Muscle layer of colon (tissue), 2 donors: ENCODE measurements around the gene ADH1C.
"Not testable (repeated sequence)": the region's sequence is repeated elsewhere in the genome, so short reads cannot be mapped to it uniquely, and the experiment has no call there.

ENCODE experiments used
- H3K27ac ChIP-seq: one replicate; pipeline ENCODE4 v1.7.0; 2013; ENCODE audit warnings: low read depth, mild to moderate bottlenecking, low read length, moderate library complexity
- H3K27me3 ChIP-seq, 2 donors: one replicate each; pipeline ENCODE4 v1.7.0; 2013; ENCODE audit warnings: low read length in 2 of 2, mild to moderate bottlenecking in 2 of 2; ENCODE audit not compliant: insufficient read depth in 2 of 2, control insufficient read depth in 1 of 2
- H3K36me3 ChIP-seq: one replicate; pipeline ENCODE4 v1.7.0; 2013; ENCODE audit warnings: mild to moderate bottlenecking, low read length; ENCODE audit not compliant: insufficient read depth
- H3K4me1 ChIP-seq: one replicate; pipeline ENCODE4 v1.7.0; 2013; ENCODE audit warnings: mild to moderate bottlenecking, low read length; ENCODE audit not compliant: insufficient read depth
- H3K4me3 ChIP-seq, 2 donors: one replicate each; pipeline ENCODE4 v1.7.0; 2013; ENCODE audit warnings: low read length in 2 of 2, low read depth in 1 of 2, mild to moderate bottlenecking in 1 of 2, moderate library complexity in 1 of 2
- H3K9ac ChIP-seq: one replicate; pipeline ENCODE4 v1.7.0; 2013; ENCODE audit warnings: low read length
- H3K9me3 ChIP-seq: one replicate; pipeline ENCODE4 v1.7.0; 2013; ENCODE audit warnings: mild to moderate bottlenecking, low read length
- donor health status: abdominal sarcoma.
- donor health status: Adenocarcinoma of cecum.

ADH1C gene

DNA sequence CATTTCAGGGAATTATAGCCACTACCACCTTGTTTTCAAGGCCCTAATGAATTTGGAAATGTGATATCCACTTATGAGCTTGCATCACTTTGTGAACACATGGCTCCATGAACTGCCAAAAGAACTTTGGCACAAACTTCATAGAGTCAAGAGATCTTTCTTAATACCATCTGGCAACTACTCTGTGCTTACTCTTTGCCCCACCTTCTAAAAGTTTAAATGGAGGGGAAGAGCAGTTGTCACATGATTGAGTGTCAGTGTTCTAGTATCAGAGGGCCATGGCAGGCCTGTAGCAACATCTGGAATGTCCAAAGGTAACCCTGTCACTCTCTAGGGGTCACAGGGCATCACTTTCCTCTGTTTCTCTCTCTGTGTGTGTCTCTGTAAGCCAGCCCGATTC lies 28.8 kb downstream of the ADH1C start:
- peak overlapping the region; percentile 63 for H3K27ac ChIP-seq
- H3K4me3 ChIP-seq = peak overlapping the region in 1 of 2 donors; percentile 2
- H3K9ac ChIP-seq = no peak overlapping the region
- H3K9me3 ChIP-seq = no peaks in the 10 kb centered on the region
- H3K27me3 ChIP-seq = no peaks in the 10 kb centered on the region
- H3K36me3 ChIP-seq = no peaks in the 10 kb centered on the region
- H3K4me1 ChIP-seq = peaks cover 32% of the 10 kb centered on the region

DNA sequence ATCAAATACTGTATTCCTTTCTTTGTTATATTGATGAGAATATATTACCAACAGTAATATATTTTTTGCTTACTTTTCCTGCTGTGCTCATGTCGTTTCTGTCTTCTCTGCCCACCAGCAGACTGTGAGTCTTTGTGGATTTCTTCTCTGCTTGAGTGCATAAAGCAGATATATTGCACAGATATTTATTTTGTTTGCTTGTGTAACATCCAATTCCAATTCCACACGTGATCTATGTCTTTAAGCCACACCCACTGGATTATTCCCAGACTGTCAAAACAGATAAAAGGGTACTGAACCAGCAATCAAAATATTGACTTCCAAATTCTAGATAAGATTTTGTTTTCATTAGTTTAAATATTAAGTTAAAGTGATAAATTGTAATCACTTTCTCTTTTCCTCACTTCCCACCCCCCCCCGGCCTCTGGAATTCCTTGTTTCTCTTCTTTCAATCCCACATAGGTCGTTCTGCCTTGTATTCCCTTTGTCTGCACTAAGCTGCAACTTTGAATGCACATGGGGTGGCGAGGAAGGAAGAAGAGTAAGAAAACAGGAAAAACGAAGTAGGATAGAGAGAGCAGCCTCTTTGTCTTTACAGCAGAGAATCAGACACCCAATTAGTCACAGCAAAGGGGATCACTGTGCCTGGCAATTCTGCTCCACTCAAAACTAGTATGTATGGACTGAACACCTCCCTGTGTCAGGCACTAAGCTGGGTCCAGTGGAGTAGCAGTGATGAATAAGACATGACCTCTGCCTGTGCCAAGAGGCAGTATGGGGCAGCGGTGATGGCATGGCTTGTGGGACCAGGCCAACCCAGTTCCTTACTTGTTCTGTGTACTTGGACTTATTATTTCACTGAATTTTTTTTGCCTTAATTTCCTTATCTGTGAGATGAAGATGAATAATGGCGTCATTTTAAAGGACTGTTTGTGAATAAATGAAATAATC lies 31.0 kb downstream of the ADH1C start, which contains the start of gene ADH1B:
Gene ADH1B (minus strand): TSS at position 161 of the 951 bp plus-strand sequence. CDS start 70 bp downstream, at position 91.
- Histone ChIP-seq H3K36me3 (peaks cover 5% of the 10 kb centered on the region), H3K4me3 (peak within 1 kb of the TSS in 1 of 2 donors; percentile 18), H3K4me1 (peaks cover 32% of the 10 kb centered on the region), H3K27ac (no peak within 1 kb of the TSS), H3K9ac (no peak within 1 kb of the TSS), H3K27me3 (no peaks in the 10 kb centered on the region), H3K9me3 (no peaks in the 10 kb centered on the region)

DNA sequence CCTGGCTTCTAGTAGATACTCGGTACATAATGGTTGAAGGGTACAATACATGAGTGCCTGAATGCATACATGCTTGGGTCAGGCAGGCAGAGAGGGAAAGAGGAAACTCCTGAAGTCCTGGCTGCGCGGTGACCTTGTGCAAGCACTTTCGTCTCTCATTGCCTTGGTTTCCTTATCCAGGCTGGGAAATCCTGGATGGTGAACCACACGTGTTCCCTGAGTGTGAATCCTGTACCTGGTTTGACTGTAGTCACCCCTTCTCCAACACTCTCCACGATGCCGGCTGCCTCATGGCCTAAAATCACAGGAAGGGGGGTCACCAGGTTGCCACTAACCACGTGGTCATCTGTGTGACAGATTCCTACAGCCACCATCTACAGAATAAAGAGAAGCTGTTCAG lies 34.7 kb downstream of the ADH1C start:
- not testable (repeated sequence) for H3K27ac ChIP-seq, H3K27me3 ChIP-seq, H3K9ac ChIP-seq, H3K9me3 ChIP-seq, H3K4me1 ChIP-seq, H3K36me3 ChIP-seq
- peak overlapping the region in 1 of 2 donors; percentile 47 for H3K4me3 ChIP-seq

DNA sequence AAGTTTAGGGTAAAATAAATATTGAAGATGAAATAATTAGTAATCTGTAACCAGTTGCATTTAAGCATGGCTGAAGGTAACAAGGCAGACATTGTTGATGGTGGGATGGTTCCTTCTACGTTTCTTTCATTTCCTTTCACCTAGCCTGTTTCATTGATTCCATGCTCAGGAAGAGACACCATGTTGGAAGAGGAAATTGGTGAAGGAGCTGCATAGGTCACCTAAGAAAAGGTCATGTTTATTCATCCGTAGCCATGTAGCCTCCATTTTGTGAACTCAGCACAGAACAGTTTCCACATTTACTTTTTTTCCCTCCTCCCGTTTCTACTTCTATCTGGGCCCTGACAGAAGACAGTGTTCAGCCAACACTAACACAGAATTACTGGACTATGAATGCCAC lies 35.2 kb downstream of the ADH1C start:
- H3K9ac ChIP-seq = no peak overlapping the region
- no peaks in the 10 kb centered on the region for H3K27me3 ChIP-seq
- H3K9me3 ChIP-seq = no peaks in the 10 kb centered on the region
- peak overlapping the region in 1 of 2 donors; percentile 47 for H3K4me3 ChIP-seq
- peaks cover 5% of the 10 kb centered on the region for H3K36me3 ChIP-seq
- H3K27ac ChIP-seq = no peak overlapping the region
- H3K4me1 ChIP-seq = no peaks in the 10 kb centered on the region

DNA sequence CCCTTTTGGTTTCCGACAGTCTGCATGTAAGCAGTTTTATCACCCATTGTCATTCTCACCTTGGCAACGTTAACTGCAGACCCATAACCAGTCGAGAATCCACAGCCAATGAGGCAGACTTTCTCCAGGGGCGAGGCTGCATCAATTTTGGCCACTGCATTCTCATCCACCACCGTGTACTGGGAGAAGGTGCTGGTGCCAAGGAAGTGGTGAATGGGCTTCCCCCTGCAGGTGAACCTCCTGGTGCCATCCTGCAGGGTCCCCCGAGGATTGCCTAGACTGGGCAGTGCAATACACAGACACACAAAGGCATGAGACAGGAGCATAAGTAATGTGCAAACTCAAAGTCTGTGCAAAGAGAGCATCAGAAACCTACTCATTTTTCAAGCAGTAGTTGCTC lies 36.7 kb downstream of the ADH1C start:
- Histone ChIP-seq H3K36me3 (peaks cover 5% of the 10 kb centered on the region), H3K4me1 (no peaks in the 10 kb centered on the region), H3K27ac (no peak overlapping the region), H3K9me3 (no peaks in the 10 kb centered on the region), H3K4me3 (peak overlapping the region; percentile 18 to 35), H3K9ac (no peak overlapping the region), H3K27me3 (no peaks in the 10 kb centered on the region)

DNA sequence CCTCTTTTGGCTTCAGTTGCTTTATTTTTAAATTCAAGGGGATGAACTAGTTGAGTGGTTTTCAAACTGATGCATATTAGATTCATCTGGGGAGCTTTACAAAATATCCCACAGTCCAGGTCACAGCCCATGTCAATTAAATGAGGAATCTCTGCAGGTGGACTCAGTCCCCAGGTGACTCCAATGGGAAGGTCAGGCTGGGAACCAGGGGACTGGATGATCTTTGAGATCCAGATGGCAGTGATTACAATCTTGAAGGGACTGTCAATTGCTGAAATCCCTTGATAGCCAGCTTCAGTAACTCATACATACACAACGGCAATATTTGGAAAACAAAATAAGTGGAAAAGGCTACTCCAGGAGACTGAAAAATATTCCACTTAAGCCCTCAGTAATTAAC lies 38.3 kb downstream of the ADH1C start:
- no peaks in the 10 kb centered on the region for H3K9me3 ChIP-seq
- H3K36me3 ChIP-seq = peaks cover 5% of the 10 kb centered on the region
- no peak overlapping the region for H3K9ac ChIP-seq
- H3K4me1 ChIP-seq = no peaks in the 10 kb centered on the region
- peak overlapping the region in 1 of 2 donors; percentile 11 for H3K4me3 ChIP-seq
- H3K27ac ChIP-seq = no peak overlapping the region
- no peaks in the 10 kb centered on the region for H3K27me3 ChIP-seq

DNA sequence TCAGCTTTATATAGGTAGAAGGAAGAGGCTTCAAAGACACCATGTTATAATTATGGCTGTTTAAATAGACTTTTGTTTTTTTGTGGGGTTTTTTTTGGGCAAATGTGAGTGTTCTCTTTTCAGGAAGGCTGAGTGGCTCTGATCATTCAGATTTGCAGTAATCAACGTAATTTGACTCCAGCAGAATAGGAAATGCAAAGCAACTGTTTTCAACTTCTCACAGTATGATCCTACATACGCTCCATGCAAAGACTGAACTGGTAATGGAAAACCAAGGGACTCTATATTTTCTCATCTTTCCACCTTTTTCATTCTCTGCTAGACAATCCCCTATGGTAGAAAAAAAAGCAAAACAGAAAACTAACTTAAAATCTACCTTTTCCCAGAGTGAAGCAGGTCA lies 42.2 kb downstream of the ADH1C start:
- H3K27ac ChIP-seq = no peak overlapping the region
- H3K4me1 ChIP-seq = no peaks in the 10 kb centered on the region
- no peaks in the 10 kb centered on the region for H3K36me3 ChIP-seq
- no peaks in the 10 kb centered on the region for H3K27me3 ChIP-seq
- H3K9ac ChIP-seq = no peak overlapping the region
- H3K4me3 ChIP-seq = no peak overlapping the region
- no peaks in the 10 kb centered on the region for H3K9me3 ChIP-seq

- Histone ChIP-seq H3K4me1 (peaks cover 11% of the 10 kb centered on the region), H3K9me3 (no peaks in the 10 kb centered on the region), H3K27ac (no peak overlapping the region), H3K27me3 (no peaks in the 10 kb centered on the region), H3K36me3 (no peaks in the 10 kb centered on the region), H3K4me3 (no peak overlapping the region), H3K9ac (no peak overlapping the region)
These were observed 46.7 kb downstream of the ADH1C start for GRCh38 chr4:99305638-99306400.

- H3K4me1 ChIP-seq = peaks cover 19% of the 10 kb centered on the region
- H3K27ac ChIP-seq = peak overlapping the region; percentile 10
- no peak overlapping the region for H3K9ac ChIP-seq
- no peaks in the 10 kb centered on the region for H3K27me3 ChIP-seq
- H3K4me3 ChIP-seq = no peak overlapping the region
- no peaks in the 10 kb centered on the region for H3K36me3 ChIP-seq
- H3K9me3 ChIP-seq = no peaks in the 10 kb centered on the region
These were observed 51.0 kb downstream of the ADH1C start for GRCh38 chr4:99301376-99302164.

- peaks cover 19% of the 10 kb centered on the region for H3K4me1 ChIP-seq
- H3K27me3 ChIP-seq = no peaks in the 10 kb centered on the region
- peak overlapping the region; percentile 23 for H3K27ac ChIP-seq
- H3K9ac ChIP-seq = no peak overlapping the region
- no peak overlapping the region for H3K4me3 ChIP-seq
- H3K36me3 ChIP-seq = no peaks in the 10 kb centered on the region
- no peaks in the 10 kb centered on the region for H3K9me3 ChIP-seq
These were observed 51.6 kb downstream of the ADH1C start for GRCh38 chr4:99300934-99301333.

DNA sequence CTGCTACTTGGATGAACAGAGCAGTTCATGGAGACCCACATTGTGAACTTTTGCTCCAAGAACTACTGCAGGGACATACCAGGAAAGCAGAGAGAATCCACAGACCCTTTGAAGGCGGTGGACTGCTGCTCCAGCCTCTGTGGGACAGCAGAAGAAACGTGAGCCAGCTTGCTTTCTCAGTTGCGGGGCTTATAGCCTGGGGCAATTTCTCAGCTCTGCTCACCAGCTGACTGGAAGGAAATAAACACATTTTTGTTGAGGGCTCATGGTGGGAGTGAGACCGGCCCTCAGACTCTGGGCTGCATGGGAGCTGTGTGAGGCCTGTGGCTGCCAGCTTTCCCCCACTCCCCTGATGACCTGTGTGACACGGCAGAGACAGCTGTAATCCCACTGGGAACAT lies 59.2 kb downstream of the ADH1C start:
- H3K9ac ChIP-seq = no peak overlapping the region
- no peak overlapping the region for H3K27ac ChIP-seq
- H3K36me3 ChIP-seq = no peaks in the 10 kb centered on the region
- H3K4me1 ChIP-seq = no peaks in the 10 kb centered on the region
- no peak overlapping the region for H3K4me3 ChIP-seq
- no peaks in the 10 kb centered on the region for H3K9me3 ChIP-seq
- H3K27me3 ChIP-seq = no peaks in the 10 kb centered on the region
